WI38 (cell line): ENCODE data around the gene ZMYM4.

ENCODE experiments used
- H3K4me3 ChIP-seq: 2 replicates; pipeline ENCODE4 v1.5.1; 2011; ENCODE audit warnings: low read depth, mild to moderate bottlenecking, control low read depth, low read length
- CTCF ChIP-seq: IDR thresholded peaks from 2 replicates; pipeline ENCODE4 v1.5.1; 2012; ENCODE audit warnings: low read depth, mild to moderate bottlenecking, control low read depth, low read length

ZMYM4 gene

DNA sequence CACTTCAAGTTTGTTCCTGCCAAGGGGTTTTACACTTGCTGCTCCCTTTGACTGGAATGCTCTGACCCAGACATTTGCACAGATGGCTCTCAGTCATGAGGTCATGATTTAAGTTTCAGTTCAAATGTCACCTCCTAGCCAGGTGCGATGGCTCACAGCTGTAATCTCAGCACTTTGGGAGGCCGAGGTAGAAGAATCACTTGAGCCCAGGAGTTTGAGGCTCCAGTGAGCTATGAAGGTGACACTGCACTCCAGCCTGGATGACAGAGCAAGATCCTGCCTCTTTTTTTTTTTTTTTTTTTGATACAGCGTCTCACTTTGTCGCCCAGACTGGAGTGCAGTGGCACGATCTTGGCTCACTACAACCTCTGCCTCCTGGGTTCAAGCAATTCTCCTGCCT is 4.5 kb upstream of the ZMYM4 start:
- TF ChIP-seq CTCF, result no peak
- no peak overlapping the region for H3K4me3 ChIP-seq

DNA sequence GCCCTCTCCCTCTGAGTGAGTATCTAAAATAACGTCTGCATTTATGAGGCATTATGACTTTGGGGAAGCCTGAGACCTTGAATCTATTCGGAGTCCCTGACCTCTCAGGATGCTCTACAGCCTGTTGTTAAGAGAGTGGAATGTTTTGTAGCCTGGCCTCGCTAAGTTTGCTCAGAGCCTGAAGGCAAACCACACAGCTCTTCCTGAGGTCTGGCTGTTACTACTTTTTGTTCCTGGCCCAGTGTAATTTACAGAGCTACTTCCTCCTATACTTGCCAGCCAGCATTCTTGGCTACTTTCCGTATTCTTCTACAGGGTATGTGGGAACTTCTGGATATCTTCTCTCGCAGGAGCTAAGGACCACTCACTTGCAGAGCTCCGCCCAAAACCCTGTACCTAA is 3.6 kb upstream of the ZMYM4 start:
- no peak for TF ChIP-seq CTCF

GRCh38 chr1:35266306-35266705 is 2.2 kb upstream of the ZMYM4 start:
- TF ChIP-seq CTCF, result no peak
- no peak overlapping the region for H3K4me3 ChIP-seq

More for the DNA sequence above, 3.6 kb upstream of the ZMYM4 start:
- no peak overlapping the region for H3K4me3 ChIP-seq

DNA sequence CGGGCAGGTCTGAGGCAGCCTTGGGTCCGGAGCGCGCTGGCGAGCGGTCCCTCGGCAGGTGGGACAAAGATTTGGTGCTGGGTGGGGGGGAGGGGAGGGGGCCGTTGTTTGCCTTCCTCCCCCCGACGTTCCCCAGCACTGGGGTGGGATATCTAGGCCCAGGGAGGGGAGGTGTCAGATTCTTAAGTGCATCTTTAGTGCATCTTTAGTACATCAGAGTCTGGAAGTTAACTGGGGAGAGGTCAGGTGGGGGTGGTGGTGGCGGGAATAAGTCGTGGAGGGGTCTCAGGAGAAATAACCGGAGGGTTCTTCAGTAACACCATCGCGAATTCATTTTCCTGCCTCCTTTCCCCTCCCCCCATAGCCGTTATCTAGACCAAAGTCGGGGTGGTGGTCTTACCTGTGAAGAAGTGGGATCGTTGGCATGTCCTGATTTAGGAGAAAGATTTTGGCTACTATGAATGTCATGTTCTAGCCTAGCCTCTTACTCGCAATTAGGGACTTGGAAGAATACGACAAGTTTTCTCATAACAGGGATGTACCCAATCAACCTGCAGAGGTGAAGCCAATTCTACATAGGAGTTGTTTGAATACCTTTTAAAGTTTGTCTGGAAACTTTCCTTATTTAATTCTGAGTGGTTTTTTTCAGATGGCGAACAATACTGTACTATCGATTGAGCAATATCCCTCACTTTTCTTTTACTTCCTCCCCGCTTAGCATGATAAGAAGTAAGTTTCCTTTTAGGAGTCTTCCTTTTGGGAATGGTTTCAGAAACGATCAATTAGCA is 886 bp downstream of the ZMYM4 start:
- peak overlapping the region; percentile 85 for H3K4me3 ChIP-seq
- TF ChIP-seq CTCF, result no peak

GRCh38 chr1:35269989-35270289 is 1.4 kb downstream of the ZMYM4 start:
- no peak for TF ChIP-seq CTCF
- H3K4me3 ChIP-seq, result peak overlapping the region; percentile 85

- no peak overlapping the region for H3K4me3 ChIP-seq
- no peak for TF ChIP-seq CTCF
Measured at GRCh38 chr1:35270836-35271235, 2.3 kb downstream of the ZMYM4 start.

GRCh38 chr1:35274197-35274596 is 5.7 kb downstream of the ZMYM4 start:
- H3K4me3 ChIP-seq, result no peak overlapping the region
- TF ChIP-seq CTCF, result no peak
